OCI-LY7 (cell line): Measurements from ENCODE around the gene CTDSPL. TPM values are rescaled to one million over a fixed set of nuclear protein-coding genes. Genes with fewer than 3 reads are reported as not detected.

Experiments
- BruUV-seq: library from RNA; stranded (reverse); fragments of 400-500 nt; replicated peaks from 2 replicates; lab custom pipeline; 2021; lab: Mats Ljungman, UMichigan
- CTCF ChIA-PET: fragments of 300-600 bp; sonication (Branson Sonifier 250); formaldehyde crosslinking; loops from one replicate; lab custom pipeline; 2022; ENCODE audit warnings: antibody characterized with exemption; ENCODE audit not compliant: unreplicated experiment; lab: Charles Lee
- POLR2A ChIA-PET: fragments of 300-600 bp; sonication (Branson Sonifier 250); formaldehyde crosslinking; loops from one replicate; lab custom pipeline; 2022; ENCODE audit warnings: antibody characterized with exemption; lab: Charles Lee
- DNase-seq: peaks from one replicate; pipeline ENCODE4 v3.0.0-alpha.2; 2015; ENCODE audit warnings: low spot score
- H2AFZ ChIP-seq: fragments of 200-600 bp; sonication (generic), shearing (Covaris generic); 2 replicates; pipeline ENCODE4 v1.6.1; 2014; ENCODE audit warnings: mild to moderate bottlenecking, antibody characterized with exemption, low read length, moderate library complexity
- H3K27ac ChIP-seq: fragments of 200-600 bp; sonication (generic); 2 replicates; pipeline ENCODE4 v1.5.1; 2014; ENCODE audit warnings: mixed run types, low read depth, mild to moderate bottlenecking, moderate library complexity, low read length, inconsistent platforms; ENCODE audit not compliant: poor library complexity, severe bottlenecking
- H3K36me3 ChIP-seq: fragments of 200-600 bp; sonication (generic); 2 replicates; pipeline ENCODE4 v1.6.1; 2014; ENCODE audit warnings: mild to moderate bottlenecking, antibody characterized with exemption, low read length, moderate library complexity, mixed read lengths; ENCODE audit not compliant: insufficient read depth
- H3K4me1 ChIP-seq: fragments of 200-600 bp; sonication (generic); 2 replicates; pipeline ENCODE4 v1.5.1; 2014; ENCODE audit warnings: mild to moderate bottlenecking, low read length; ENCODE audit not compliant: insufficient read depth, poor library complexity, severe bottlenecking
- H3K4me2 ChIP-seq: fragments of 200-600 bp; sonication (generic); 2 replicates; pipeline ENCODE4 v1.6.1; 2014; ENCODE audit warnings: mild to moderate bottlenecking, low read length
- H3K4me3 ChIP-seq: fragments of 200-600 bp; sonication (generic); 2 replicates; pipeline ENCODE4 v1.5.1; 2014; ENCODE audit warnings: mild to moderate bottlenecking, low read depth, low read length; ENCODE audit not compliant: poor library complexity, severe bottlenecking
- H3K79me2 ChIP-seq: fragments of 200-600 bp; sonication (generic); 2 replicates; pipeline ENCODE4 v1.6.1; 2016; ENCODE audit warnings: low read depth, mild to moderate bottlenecking, low read length, moderate library complexity, mixed read lengths; ENCODE audit not compliant: insufficient read depth
- H3K9me2 ChIP-seq: fragments of 200-600 bp; sonication (generic); 2 replicates; pipeline ENCODE4 v1.6.1; 2016; ENCODE audit warnings: mild to moderate bottlenecking, low read length, mixed read lengths; ENCODE audit not compliant: insufficient read depth
- H3K9me3 ChIP-seq: fragments of 200-600 bp; sonication (generic); 2 replicates; pipeline ENCODE4 v1.6.1; 2014; ENCODE audit warnings: mild to moderate bottlenecking, mixed run types, low read length, mixed read lengths
- H4K20me1 ChIP-seq: fragments of 200-600 bp; sonication (generic); 2 replicates; pipeline ENCODE4 v1.6.1; 2014; ENCODE audit warnings: mild to moderate bottlenecking, antibody characterized with exemption, low read length, moderate library complexity, mixed read lengths; ENCODE audit not compliant: insufficient read depth
- EZH2phosphoT487 ChIP-seq: fragments of 200-600 bp; sonication (generic); IDR thresholded peaks from 2 replicates; pipeline ENCODE4 v1.6.1; 2018; ENCODE audit warnings: low read depth, borderline replicate concordance, mild to moderate bottlenecking, mixed run types, antibody characterized with exemption, low read length, moderate library complexity, mixed read lengths
- intact Hi-C: fragments of 100-400 bp; cut with micrococcal nuclease; formaldehyde crosslinking; loops from one replicate; pipeline ENCODE4 v1.10.0; 2022; ENCODE audit not compliant: unreplicated experiment
- total RNA-seq, 2 experiments: library from RNA; depleted of rRNA in 1 of 2; stranded (reverse); fragments of >200 nt in 1 of 2; shearing (Covaris generic) in 1 of 2; gene quantifications; 2 replicates each; pipeline ENCODE4 v1.2.3, GENCODE V29; 2014 to 2022
- TF ChIP-seq, protein P1 (sequence below): fragments of 200-600 bp; sonication (generic); conservative IDR thresholded peaks from 2 replicates; pipeline ENCODE4 v1.5.1; 2014; ENCODE audit warnings: mild to moderate bottlenecking, antibody characterized with exemption, low read length, moderate library complexity, mixed read lengths

The CTDSPL gene
- total RNA-seq, 2 experiments from 2014 or later, result 0.38 TPM; not detected in 1

GRCh38 chr3:37852097-37852496 is 9.6 kb upstream of the CTDSPL start:
- ChIA-PET CTCF (interaction anchor here (0.5 kb wide), 1 partner anchor 419 kb away, joined by 8 read pairs; no protein-coding TSS in a partner anchor), POLR2A (no interaction called here)
- intact Hi-C loops, result no loop called here
- H4K20me1 ChIP-seq, result no peaks in the 10 kb centered on the region
- H3K4me3 ChIP-seq, result no peak overlapping the region
- no peak overlapping the region for H3K27ac ChIP-seq
- no peak for TF ChIP-seq EZH2phosphoT487
- TF ChIP-seq, protein P1, sequence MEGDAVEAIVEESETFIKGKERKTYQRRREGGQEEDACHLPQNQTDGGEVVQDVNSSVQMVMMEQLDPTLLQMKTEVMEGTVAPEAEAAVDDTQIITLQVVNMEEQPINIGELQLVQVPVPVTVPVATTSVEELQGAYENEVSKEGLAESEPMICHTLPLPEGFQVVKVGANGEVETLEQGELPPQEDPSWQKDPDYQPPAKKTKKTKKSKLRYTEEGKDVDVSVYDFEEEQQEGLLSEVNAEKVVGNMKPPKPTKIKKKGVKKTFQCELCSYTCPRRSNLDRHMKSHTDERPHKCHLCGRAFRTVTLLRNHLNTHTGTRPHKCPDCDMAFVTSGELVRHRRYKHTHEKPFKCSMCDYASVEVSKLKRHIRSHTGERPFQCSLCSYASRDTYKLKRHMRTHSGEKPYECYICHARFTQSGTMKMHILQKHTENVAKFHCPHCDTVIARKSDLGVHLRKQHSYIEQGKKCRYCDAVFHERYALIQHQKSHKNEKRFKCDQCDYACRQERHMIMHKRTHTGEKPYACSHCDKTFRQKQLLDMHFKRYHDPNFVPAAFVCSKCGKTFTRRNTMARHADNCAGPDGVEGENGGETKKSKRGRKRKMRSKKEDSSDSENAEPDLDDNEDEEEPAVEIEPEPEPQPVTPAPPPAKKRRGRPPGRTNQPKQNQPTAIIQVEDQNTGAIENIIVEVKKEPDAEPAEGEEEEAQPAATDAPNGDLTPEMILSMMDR, result no peak
- H3K79me2 ChIP-seq, result no peaks in the 10 kb centered on the region
- BruUV-seq, result no TSS peak
- H3K4me2 ChIP-seq, result no peak overlapping the region
- no peak for DNase-seq
- H3K9me3 ChIP-seq, result no peaks in the 10 kb centered on the region
- H3K9me2 ChIP-seq, result no peaks in the 10 kb centered on the region
- H3K36me3 ChIP-seq, result no peaks in the 10 kb centered on the region
- no peak overlapping the region for H2AFZ ChIP-seq
- H3K4me1 ChIP-seq, result no peaks in the 10 kb centered on the region

DNA sequence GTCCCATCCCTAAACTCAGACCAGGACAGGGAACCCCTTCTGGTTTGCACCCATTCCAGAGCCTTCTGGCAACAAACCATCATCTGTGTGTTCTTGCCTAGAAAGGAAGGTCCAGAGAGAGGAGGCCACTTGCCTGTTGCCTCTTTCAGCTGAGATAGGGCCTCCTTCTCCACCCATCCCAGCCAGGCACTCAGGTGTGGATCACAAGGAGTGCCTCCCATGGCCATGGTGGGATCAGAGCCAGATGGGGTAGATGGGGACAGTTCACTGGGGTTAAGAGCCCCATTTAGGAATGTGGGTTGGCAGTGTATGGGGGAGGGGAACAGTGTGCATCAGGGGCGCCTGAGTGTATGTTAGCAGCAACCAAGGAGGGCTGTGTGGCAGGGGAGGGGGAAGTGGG is 8.9 kb upstream of the CTDSPL start:
- no peak for TF ChIP-seq EZH2phosphoT487
- TF ChIP-seq, protein P1, result no peak
- Histone ChIP-seq H3K27ac (no peak overlapping the region), H3K4me3 (no peak overlapping the region), H3K4me2 (no peak overlapping the region), H2AFZ (no peak overlapping the region), H3K36me3 (no peaks in the 10 kb centered on the region), H4K20me1 (no peaks in the 10 kb centered on the region), H3K9me3 (no peaks in the 10 kb centered on the region), H3K4me1 (no peaks in the 10 kb centered on the region), H3K9me2 (no peaks in the 10 kb centered on the region), H3K79me2 (no peaks in the 10 kb centered on the region)
- intact Hi-C loops, result no loop called here
- BruUV-seq, result no TSS peak
- DNase-seq, result no peak
- ChIA-PET CTCF (interaction anchor here (0.5 kb wide), 1 partner anchor 22 kb away, joined by 3 read pairs; no protein-coding TSS in a partner anchor), POLR2A (no interaction called here)

DNA sequence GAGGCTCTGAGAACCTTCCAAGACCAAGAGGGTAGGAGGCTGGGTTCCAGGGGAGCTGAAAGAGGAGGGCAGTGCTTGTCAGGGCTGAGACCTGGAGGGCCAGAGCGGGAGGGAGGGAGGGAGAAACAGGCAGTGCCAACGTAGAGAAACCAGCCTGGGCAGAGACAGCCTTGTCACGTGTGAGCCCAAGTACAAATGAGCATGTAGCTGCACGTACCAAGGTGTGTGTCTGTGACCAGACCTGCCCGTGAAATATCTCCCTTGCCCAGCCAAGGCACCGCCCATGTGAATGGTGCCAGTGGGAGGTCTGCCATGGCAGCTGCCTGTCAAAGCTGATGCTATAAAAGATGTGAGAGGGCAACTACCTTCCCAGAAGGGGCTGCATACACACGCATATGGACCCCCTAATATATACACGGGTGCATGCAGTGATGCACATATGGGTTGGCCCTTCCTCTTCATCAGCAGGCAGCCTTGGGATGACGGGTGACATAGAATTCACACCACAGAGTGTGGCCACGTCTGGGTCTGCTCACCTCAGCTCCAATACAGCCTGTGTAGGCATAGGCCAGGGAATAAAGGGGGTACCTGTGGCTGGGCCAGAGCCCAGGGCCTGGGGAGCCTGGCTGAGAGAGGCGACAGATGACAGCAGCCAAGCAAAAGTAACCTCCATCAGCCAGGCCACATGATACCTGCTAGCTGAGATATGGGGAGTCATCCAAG is 7.8 kb upstream of the CTDSPL start:
- ChIA-PET CTCF (interaction anchor here (0.9 kb wide), 2 partner anchors 87 to 118 kb away, joined by 3 read pairs; no protein-coding TSS in a partner anchor), POLR2A (interaction anchor here (0.7 kb wide), 2 partner anchors 115 to 258 kb away, joined by 5 to 6 read pairs; no protein-coding TSS in a partner anchor)
- no peaks in the 10 kb centered on the region for H3K9me3 ChIP-seq
- H3K4me3 ChIP-seq, result no peak overlapping the region
- intact Hi-C loops, result no loop called here
- H3K27ac ChIP-seq, result no peak overlapping the region
- no TSS peak for BruUV-seq
- H3K4me1 ChIP-seq, result no peaks in the 10 kb centered on the region
- H4K20me1 ChIP-seq, result no peaks in the 10 kb centered on the region
- no peak for DNase-seq
- no peak overlapping the region for H2AFZ ChIP-seq
- no peaks in the 10 kb centered on the region for H3K79me2 ChIP-seq
- H3K36me3 ChIP-seq, result no peaks in the 10 kb centered on the region
- TF ChIP-seq, protein P1, result no peak
- no peak for TF ChIP-seq EZH2phosphoT487
- no peak overlapping the region for H3K4me2 ChIP-seq
- H3K9me2 ChIP-seq, result no peaks in the 10 kb centered on the region
